PFSK-1 (cell line): ENCODE results near the gene TMED8.

Source experiments
- FOXP2 ChIP-seq: optimal IDR thresholded peaks from 2 replicates; pipeline ENCODE3; 2011; ENCODE audit warnings: borderline replicate concordance, control low read depth, inconsistent platforms; ENCODE audit not compliant: insufficient read depth; ENCODE audit errors: extremely low read length, extremely low read depth
- POLR2AphosphoS5 ChIP-seq: IDR thresholded peaks from 2 replicates; pipeline ENCODE4 v1.6.1; 2012; ENCODE audit warnings: low read depth, mild to moderate bottlenecking, control low read depth, low read length, moderate library complexity
- SIN3A ChIP-seq: IDR thresholded peaks from 2 replicates; pipeline ENCODE4 v1.6.1; 2012; ENCODE audit warnings: mild to moderate bottlenecking, low read length, moderate library complexity, borderline replicate concordance; ENCODE audit not compliant: insufficient read depth
- TAF1 ChIP-seq: IDR thresholded peaks from 2 replicates; pipeline ENCODE4 v1.6.1; 2012; ENCODE audit warnings: low read length, control low read depth, borderline replicate concordance; ENCODE audit not compliant: insufficient read depth
- TF ChIP-seq, protein P1 (sequence below), 2 experiments: IDR thresholded peaks; 2 replicates each; pipeline versions ENCODE4 v1.6.1 to v1.8.0; 2011 to 2012; ENCODE audit warnings: low read depth in 2 of 2, low read length in 2 of 2, control low read depth in 1 of 2, inconsistent platforms in 1 of 2, mild to moderate bottlenecking in 1 of 2, moderate library complexity in 1 of 2; ENCODE audit not compliant: insufficient read depth in 1 of 2

The TMED8 gene

GRCh38 chr14:77406086-77406485 lies 29.2 kb upstream of the TMED8 start:
- TF ChIP-seq SIN3A (no peak), FOXP2 (no peak), POLR2AphosphoS5 (no peak), TAF1 (no peak)
- TF ChIP-seq, protein P1, sequence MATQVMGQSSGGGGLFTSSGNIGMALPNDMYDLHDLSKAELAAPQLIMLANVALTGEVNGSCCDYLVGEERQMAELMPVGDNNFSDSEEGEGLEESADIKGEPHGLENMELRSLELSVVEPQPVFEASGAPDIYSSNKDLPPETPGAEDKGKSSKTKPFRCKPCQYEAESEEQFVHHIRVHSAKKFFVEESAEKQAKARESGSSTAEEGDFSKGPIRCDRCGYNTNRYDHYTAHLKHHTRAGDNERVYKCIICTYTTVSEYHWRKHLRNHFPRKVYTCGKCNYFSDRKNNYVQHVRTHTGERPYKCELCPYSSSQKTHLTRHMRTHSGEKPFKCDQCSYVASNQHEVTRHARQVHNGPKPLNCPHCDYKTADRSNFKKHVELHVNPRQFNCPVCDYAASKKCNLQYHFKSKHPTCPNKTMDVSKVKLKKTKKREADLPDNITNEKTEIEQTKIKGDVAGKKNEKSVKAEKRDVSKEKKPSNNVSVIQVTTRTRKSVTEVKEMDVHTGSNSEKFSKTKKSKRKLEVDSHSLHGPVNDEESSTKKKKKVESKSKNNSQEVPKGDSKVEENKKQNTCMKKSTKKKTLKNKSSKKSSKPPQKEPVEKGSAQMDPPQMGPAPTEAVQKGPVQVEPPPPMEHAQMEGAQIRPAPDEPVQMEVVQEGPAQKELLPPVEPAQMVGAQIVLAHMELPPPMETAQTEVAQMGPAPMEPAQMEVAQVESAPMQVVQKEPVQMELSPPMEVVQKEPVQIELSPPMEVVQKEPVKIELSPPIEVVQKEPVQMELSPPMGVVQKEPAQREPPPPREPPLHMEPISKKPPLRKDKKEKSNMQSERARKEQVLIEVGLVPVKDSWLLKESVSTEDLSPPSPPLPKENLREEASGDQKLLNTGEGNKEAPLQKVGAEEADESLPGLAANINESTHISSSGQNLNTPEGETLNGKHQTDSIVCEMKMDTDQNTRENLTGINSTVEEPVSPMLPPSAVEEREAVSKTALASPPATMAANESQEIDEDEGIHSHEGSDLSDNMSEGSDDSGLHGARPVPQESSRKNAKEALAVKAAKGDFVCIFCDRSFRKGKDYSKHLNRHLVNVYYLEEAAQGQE (IDR thresholded peaks at IDR 0.05; ENCODE audit: insufficient read depth in 1 of 2, low read depth in 2 of 2, low read length in 2 of 2), result no peak

GRCh38 chr14:77403768-77404167 lies 26.9 kb upstream of the TMED8 start:
- TF ChIP-seq, protein P1 (IDR thresholded peaks at IDR 0.05; ENCODE audit: insufficient read depth in 1 of 2, low read depth in 2 of 2, low read length in 2 of 2), result no peak
- TF ChIP-seq TAF1 (no peak), POLR2AphosphoS5 (no peak), FOXP2 (no peak), SIN3A (no peak)

- no peak for TF ChIP-seq FOXP2
- TF ChIP-seq POLR2AphosphoS5, result no peak
- TF ChIP-seq SIN3A, result no peak
- TF ChIP-seq, protein P1 (IDR thresholded peaks at IDR 0.05; ENCODE audit: insufficient read depth in 1 of 2, low read depth in 2 of 2, low read length in 2 of 2), result no peak
- no peak for TF ChIP-seq TAF1
Measured at GRCh38 chr14:77400216-77400615, 23.3 kb upstream of the TMED8 start.

- TF ChIP-seq, protein P1 (IDR thresholded peaks at IDR 0.05; ENCODE audit: insufficient read depth in 1 of 2, low read depth in 2 of 2, low read length in 2 of 2), result no peak
- TF ChIP-seq FOXP2 (no peak), POLR2AphosphoS5 (no peak), SIN3A (no peak), TAF1 (no peak)
Measured at GRCh38 chr14:77390188-77390587, 13.3 kb upstream of the TMED8 start.

DNA sequence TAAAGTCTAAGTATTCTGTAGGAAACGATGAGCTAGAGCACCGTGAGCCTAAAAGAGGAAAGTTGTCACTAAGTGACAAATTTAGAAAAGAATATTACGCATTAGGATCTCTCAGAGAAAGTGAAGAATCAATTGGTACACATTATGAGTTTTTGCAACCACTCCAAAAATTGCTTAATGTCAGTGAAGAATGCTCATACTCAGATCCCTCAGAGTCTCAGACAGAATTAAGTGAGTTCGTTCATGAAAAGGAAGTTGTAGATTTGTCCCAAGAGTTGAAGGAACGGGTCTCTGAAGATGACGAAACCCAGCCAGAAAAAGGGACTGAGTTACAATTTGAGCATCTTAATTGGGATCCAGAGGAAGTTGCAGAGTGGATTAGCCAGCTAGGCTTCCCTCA lies 1.8 kb upstream of the TMED8 start:
- TF ChIP-seq SIN3A, result no peak
- no peak for TF ChIP-seq FOXP2
- no peak for TF ChIP-seq TAF1
- TF ChIP-seq POLR2AphosphoS5, result no peak
- TF ChIP-seq, protein P1 (IDR thresholded peaks at IDR 0.05; ENCODE audit: insufficient read depth in 1 of 2, low read depth in 2 of 2, low read length in 2 of 2), result no peak
